Endothelial cell of umbilical vein (primary cell): ENCODE data around the gene TULP1.

Experiments
- EZH2 ChIP-seq: IDR thresholded peaks from 2 replicates; pipeline ENCODE4 v1.6.1; 2012; ENCODE audit warnings: borderline replicate concordance, low read depth, mild to moderate bottlenecking, moderate library complexity, low read length, inconsistent platforms; ENCODE audit not compliant: severe bottlenecking
- FOS ChIP-seq: IDR thresholded peaks from 2 replicates; pipeline ENCODE4 v1.6.1; 2011; ENCODE audit warnings: mild to moderate bottlenecking, low read length, moderate library complexity, borderline replicate concordance; ENCODE audit not compliant: insufficient read depth
- GATA2 ChIP-seq: IDR thresholded peaks from 2 replicates; pipeline ENCODE4 v1.7.0; 2011; ENCODE audit warnings: low read depth, mild to moderate bottlenecking, moderate library complexity, mixed read lengths, low read length; ENCODE audit not compliant: insufficient read length, insufficient read depth
- JUN ChIP-seq: IDR thresholded peaks from 2 replicates; pipeline ENCODE4 v1.6.1; 2011; ENCODE audit warnings: borderline replicate concordance, low read depth; ENCODE audit not compliant: insufficient read length, insufficient read depth
- MYC ChIP-seq: IDR thresholded peaks from one replicate; pipeline ENCODE4 v1.6.1; 2011; ENCODE audit warnings: mild to moderate bottlenecking, low read depth, low read length
- POLR2A ChIP-seq: IDR thresholded peaks from 2 replicates; pipeline ENCODE4 v1.6.1; 2012; ENCODE audit warnings: low read depth, mild to moderate bottlenecking, control low read depth, low read length
- POLR2AphosphoS5 ChIP-seq: IDR thresholded peaks from 2 replicates; pipeline ENCODE4 v1.6.1; 2012; ENCODE audit warnings: low read depth, mild to moderate bottlenecking, control low read depth, low read length, moderate library complexity; ENCODE audit not compliant: insufficient read depth
- TF ChIP-seq, protein P1 (sequence below), 2 donors: IDR thresholded peaks; 1 replicate in 1 of 2; 2 replicates in 1 of 2; pipeline ENCODE4 v1.5.1; 2011; ENCODE audit warnings: low read length in 2 of 2, mild to moderate bottlenecking in 2 of 2, moderate library complexity in 2 of 2, control low read depth in 1 of 2, inconsistent platforms in 1 of 2, low read depth in 1 of 2; ENCODE audit not compliant: insufficient read depth in 1 of 2; ENCODE audit errors: extremely low read depth in 1 of 2
- TF ChIP-seq, protein P2 (sequence below): IDR thresholded peaks from 2 replicates; pipeline ENCODE4 v1.6.1; 2011; ENCODE audit not compliant: insufficient read depth, insufficient read length

DNA sequence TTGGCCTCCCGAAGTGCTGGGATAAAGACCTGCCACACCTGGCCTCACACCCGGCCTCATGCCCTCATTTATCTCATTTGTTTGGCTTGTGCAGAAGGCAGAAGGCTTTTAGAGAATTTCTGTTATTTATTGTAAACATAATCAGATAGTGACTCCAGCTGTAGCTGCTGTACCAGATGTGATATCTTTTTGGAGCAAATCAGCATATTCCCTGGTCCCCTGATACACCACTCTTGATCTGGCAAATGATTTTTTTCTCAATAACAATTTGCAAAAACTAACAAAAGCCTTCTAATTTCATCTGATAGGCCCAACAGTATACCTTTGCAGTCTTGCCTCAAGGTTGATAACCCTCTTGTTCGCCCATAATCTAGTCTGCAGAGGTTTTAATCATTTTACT, 26.5 kb upstream of the TULP1 start:
- TF ChIP-seq POLR2AphosphoS5 = no peak
- no peak for TF ChIP-seq POLR2A
- TF ChIP-seq, protein P1, sequence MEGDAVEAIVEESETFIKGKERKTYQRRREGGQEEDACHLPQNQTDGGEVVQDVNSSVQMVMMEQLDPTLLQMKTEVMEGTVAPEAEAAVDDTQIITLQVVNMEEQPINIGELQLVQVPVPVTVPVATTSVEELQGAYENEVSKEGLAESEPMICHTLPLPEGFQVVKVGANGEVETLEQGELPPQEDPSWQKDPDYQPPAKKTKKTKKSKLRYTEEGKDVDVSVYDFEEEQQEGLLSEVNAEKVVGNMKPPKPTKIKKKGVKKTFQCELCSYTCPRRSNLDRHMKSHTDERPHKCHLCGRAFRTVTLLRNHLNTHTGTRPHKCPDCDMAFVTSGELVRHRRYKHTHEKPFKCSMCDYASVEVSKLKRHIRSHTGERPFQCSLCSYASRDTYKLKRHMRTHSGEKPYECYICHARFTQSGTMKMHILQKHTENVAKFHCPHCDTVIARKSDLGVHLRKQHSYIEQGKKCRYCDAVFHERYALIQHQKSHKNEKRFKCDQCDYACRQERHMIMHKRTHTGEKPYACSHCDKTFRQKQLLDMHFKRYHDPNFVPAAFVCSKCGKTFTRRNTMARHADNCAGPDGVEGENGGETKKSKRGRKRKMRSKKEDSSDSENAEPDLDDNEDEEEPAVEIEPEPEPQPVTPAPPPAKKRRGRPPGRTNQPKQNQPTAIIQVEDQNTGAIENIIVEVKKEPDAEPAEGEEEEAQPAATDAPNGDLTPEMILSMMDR (IDR thresholded peaks at IDR 0.05; ENCODE audit: extremely low read depth in 1 of 2, insufficient read depth in 1 of 2, low read depth in 1 of 2, low read length in 2 of 2) = no peak
- no peak for TF ChIP-seq EZH2
- TF ChIP-seq, protein P2, sequence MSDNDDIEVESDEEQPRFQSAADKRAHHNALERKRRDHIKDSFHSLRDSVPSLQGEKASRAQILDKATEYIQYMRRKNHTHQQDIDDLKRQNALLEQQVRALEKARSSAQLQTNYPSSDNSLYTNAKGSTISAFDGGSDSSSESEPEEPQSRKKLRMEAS = no peak
- no peak for TF ChIP-seq FOS
- no peak for TF ChIP-seq MYC
- no peak for TF ChIP-seq GATA2
- TF ChIP-seq JUN = no peak
